Measurements from ENCODE around the gene SLC29A4.
A peak's percentile ranks its signal among the peaks of the same experiment; 100 is the strongest.

SLC29A4 gene

GRCh38 chr7:5324961-5325360, 42.2 kb downstream of the SLC29A4 start:
- DNase-seq (ENCODE audit: low read depth), result no peak

GRCh38 chr7:5330288-5330687, 47.5 kb downstream of the SLC29A4 start:
- no peak for DNase-seq (ENCODE audit: low read depth)

- DNase-seq (ENCODE audit: low read depth), result no peak
Measured at GRCh38 chr7:5332579-5332978, 49.8 kb downstream of the SLC29A4 start.

- no peak for DNase-seq (ENCODE audit: low read depth)
Measured at GRCh38 chr7:5333121-5334045, 50.6 kb downstream of the SLC29A4 start.

- DNase-seq (ENCODE audit: low read depth), result no peak
Measured at GRCh38 chr7:5334671-5335070, 51.9 kb downstream of the SLC29A4 start.

GRCh38 chr7:5337047-5337446, 54.3 kb downstream of the SLC29A4 start:
- no peak for DNase-seq (ENCODE audit: low read depth)

GRCh38 chr7:5339955-5340354, 57.2 kb downstream of the SLC29A4 start:
- DNase-seq (ENCODE audit: low read depth), result no peak

GRCh38 chr7:5342631-5343030, 59.9 kb downstream of the SLC29A4 start:
- no peak for DNase-seq (ENCODE audit: low read depth)

- no peak for DNase-seq (ENCODE audit: low read depth)
Measured at GRCh38 chr7:5343884-5344283, 61.1 kb downstream of the SLC29A4 start.

GRCh38 chr7:5344342-5344741, 61.6 kb downstream of the SLC29A4 start:
- DNase-seq (ENCODE audit: low read depth), result no peak

GRCh38 chr7:5345171-5345570, 62.4 kb downstream of the SLC29A4 start:
- no peak for DNase-seq (ENCODE audit: low read depth)

GRCh38 chr7:5345671-5346070, 62.9 kb downstream of the SLC29A4 start:
- no peak for DNase-seq (ENCODE audit: low read depth)

GRCh38 chr7:5348134-5349004, 65.6 kb downstream of the SLC29A4 start:
- DNase-seq (ENCODE audit: low read depth), result no peak

- DNase-seq (ENCODE audit: low read depth), result no peak
Measured at GRCh38 chr7:5349005-5349380, 66.2 kb downstream of the SLC29A4 start.

- DNase-seq (ENCODE audit: low read depth), result no peak
Measured at GRCh38 chr7:5349437-5350173, 66.9 kb downstream of the SLC29A4 start.

GRCh38 chr7:5350174-5350463, 67.4 kb downstream of the SLC29A4 start:
- no peak for DNase-seq (ENCODE audit: low read depth)

- DNase-seq (ENCODE audit: low read depth), result no peak
Measured at GRCh38 chr7:5350600-5351385, 68.0 kb downstream of the SLC29A4 start.

- no peak for DNase-seq (ENCODE audit: low read depth)
Measured at GRCh38 chr7:5351507-5352265, 68.9 kb downstream of the SLC29A4 start.

GRCh38 chr7:5352440-5353010, 69.8 kb downstream of the SLC29A4 start:
- DNase-seq (ENCODE audit: low read depth), result no peak

- peak; percentile 63 for DNase-seq (ENCODE audit: low read depth)
Measured at GRCh38 chr7:5354460-5355232, 71.9 kb downstream of the SLC29A4 start.

All from iris pigment epithelial cell (primary cell).